ENCODE measurements around the gene PNMA8B.

- TF ChIP-seq EZH2 (IDR thresholded peaks at IDR 0.05) (no peak), POLR2AphosphoS5 (IDR thresholded peaks at IDR 0.05; ENCODE audit: borderline replicate concordance, low read depth, low read length) (no peak)
Observed at GRCh38 chr19:46452186-46452585, 43.5 kb downstream of the PNMA8B start.

All from SK-N-MC (cell line).